Measurements from ENCODE around the gene TGOLN2.

Gene TGOLN2

GRCh38 chr2:85286918-85287317, 40.9 kb downstream of the TGOLN2 start:
- no peak for DNase-seq
- Mint-ChIP-seq H3K4me3 (no peak overlapping the region), H3K36me3 (ENCODE audit: low read depth) (peaks cover 60% of the 10 kb centered on the region), H3K4me1 (peaks cover 46% of the 10 kb centered on the region), H3K27me3 (ENCODE audit: low read depth, poor library complexity) (no peaks in the 10 kb centered on the region), H3K9me3 (no peaks in the 10 kb centered on the region), H3K27ac (peak overlapping the region; percentile 93)
- TF ChIP-seq, protein P1, sequence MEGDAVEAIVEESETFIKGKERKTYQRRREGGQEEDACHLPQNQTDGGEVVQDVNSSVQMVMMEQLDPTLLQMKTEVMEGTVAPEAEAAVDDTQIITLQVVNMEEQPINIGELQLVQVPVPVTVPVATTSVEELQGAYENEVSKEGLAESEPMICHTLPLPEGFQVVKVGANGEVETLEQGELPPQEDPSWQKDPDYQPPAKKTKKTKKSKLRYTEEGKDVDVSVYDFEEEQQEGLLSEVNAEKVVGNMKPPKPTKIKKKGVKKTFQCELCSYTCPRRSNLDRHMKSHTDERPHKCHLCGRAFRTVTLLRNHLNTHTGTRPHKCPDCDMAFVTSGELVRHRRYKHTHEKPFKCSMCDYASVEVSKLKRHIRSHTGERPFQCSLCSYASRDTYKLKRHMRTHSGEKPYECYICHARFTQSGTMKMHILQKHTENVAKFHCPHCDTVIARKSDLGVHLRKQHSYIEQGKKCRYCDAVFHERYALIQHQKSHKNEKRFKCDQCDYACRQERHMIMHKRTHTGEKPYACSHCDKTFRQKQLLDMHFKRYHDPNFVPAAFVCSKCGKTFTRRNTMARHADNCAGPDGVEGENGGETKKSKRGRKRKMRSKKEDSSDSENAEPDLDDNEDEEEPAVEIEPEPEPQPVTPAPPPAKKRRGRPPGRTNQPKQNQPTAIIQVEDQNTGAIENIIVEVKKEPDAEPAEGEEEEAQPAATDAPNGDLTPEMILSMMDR (IDR thresholded peaks at IDR 0.05) = no peak

DNA sequence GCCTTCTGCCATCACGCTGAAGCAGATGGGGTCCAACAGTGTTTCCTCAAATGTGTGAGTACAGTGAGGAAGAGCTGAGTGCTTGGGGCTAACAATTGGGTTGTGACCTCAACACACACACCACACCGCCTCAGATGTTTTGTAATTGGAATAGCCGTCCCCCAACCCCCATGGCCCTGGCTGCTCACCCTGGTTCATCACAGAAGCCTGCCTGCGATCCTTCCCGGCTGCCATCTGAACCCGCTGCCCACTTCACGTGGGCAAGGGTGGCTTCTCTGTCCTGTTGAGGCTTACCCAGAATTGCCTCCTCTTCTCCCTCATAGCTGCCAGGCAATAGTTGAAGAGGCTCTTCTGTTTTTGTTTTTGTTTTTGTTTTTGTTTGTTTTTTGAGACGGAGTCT, 44.1 kb downstream of the TGOLN2 start:
- Mint-ChIP-seq H3K4me3 (no peak overlapping the region), H3K4me1 (peaks cover 71% of the 10 kb centered on the region), H3K27ac (no peak overlapping the region), H3K36me3 (ENCODE audit: low read depth) (peaks cover 37% of the 10 kb centered on the region), H3K27me3 (ENCODE audit: low read depth, poor library complexity) (peaks cover 3% of the 10 kb centered on the region), H3K9me3 (no peaks in the 10 kb centered on the region)
- no peak for DNase-seq
- TF ChIP-seq, protein P1 (IDR thresholded peaks at IDR 0.05) = no peak

- TF ChIP-seq, protein P1 (IDR thresholded peaks at IDR 0.05) = no peak
- H3K27ac Mint-ChIP-seq = peak overlapping the region; percentile 24
- peaks cover 29% of the 10 kb centered on the region for H3K36me3 Mint-ChIP-seq (ENCODE audit: low read depth)
- peaks cover 3% of the 10 kb centered on the region for H3K27me3 Mint-ChIP-seq (ENCODE audit: low read depth, poor library complexity)
- H3K4me3 Mint-ChIP-seq = no peak overlapping the region
- H3K4me1 Mint-ChIP-seq = peaks cover 75% of the 10 kb centered on the region
- H3K9me3 Mint-ChIP-seq = no peaks in the 10 kb centered on the region
- no peak for DNase-seq
Measured at GRCh38 chr2:85282914-85283313, 44.9 kb downstream of the TGOLN2 start.

- Mint-ChIP-seq H3K4me3 (no peak overlapping the region), H3K4me1 (peaks cover 79% of the 10 kb centered on the region), H3K27ac (no peak overlapping the region)
Measured at GRCh38 chr2:85281553-85281952, 46.2 kb downstream of the TGOLN2 start.

DNA sequence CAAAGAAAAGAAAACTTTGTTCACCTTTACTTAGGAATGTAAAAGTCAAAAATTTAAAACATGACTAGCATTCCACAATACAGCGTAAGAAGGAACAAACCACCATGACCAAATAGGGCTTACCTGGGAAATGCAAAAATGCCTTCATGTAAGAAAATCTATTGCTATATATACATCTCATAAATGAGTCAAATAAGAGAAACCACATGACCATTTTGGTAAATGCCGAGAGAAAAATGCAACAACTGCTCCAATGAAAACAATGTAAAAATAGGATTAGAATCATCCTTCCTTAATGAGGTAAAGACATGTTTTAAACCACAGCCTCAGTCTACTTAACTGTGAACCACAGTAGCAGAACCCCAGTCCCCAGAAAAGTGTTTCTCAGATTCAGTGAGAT, 49.4 kb downstream of the TGOLN2 start:
- Mint-ChIP-seq H3K4me1 (peaks cover 81% of the 10 kb centered on the region), H3K4me3 (no peak overlapping the region), H3K27ac (peak overlapping the region; percentile 93), H3K27me3 (ENCODE audit: low read depth, poor library complexity) (peaks cover 6% of the 10 kb centered on the region), H3K9me3 (no peaks in the 10 kb centered on the region), H3K36me3 (ENCODE audit: low read depth) (peaks cover 9% of the 10 kb centered on the region)
- TF ChIP-seq, protein P1 (IDR thresholded peaks at IDR 0.05) = no peak
- DNase-seq = no peak

More at GRCh38 chr2:85281553-85281952, 46.2 kb downstream of the TGOLN2 start:
- peaks cover 21% of the 10 kb centered on the region for H3K36me3 Mint-ChIP-seq (ENCODE audit: low read depth)
- TF ChIP-seq, protein P1 (IDR thresholded peaks at IDR 0.05) = no peak
- peaks cover 3% of the 10 kb centered on the region for H3K27me3 Mint-ChIP-seq (ENCODE audit: low read depth, poor library complexity)
- no peak for DNase-seq
- no peaks in the 10 kb centered on the region for H3K9me3 Mint-ChIP-seq

DNA sequence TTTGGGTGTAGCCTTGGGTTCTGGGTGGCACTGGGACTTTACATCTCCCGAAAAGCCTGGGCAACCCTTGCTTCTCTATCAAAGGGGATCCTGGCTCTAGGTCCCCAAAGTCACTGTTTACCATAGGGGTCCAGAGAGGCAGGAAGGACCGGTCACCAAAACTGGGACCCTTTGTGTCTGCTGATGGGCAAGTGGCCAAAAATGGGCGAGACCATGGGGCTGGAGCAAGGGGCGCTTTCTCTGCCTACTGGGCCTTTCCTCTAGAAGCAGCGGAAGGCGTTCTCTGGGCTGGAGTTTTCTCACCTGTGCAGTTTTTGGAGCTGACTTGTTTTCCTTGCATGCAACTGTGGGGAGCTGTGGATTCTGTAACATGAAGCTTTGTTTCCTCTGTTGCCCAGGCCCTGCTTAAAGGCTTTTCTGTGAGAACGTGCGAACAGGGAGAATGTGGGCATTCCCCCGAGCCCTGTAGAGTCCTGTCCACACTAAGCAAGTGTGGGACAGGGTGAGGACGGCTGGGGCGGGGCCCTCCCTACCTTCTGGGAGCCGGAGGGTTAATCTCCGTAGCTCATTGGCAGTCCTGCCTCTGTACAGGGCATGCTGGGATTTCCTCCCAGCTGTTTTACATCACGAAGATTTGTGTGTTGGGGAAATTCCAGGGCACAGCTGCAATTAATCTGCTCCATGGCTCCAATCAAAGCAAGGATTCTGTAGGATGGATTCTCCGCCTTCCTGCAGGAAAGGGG, 50.2 kb downstream of the TGOLN2 start:
- no peaks in the 10 kb centered on the region for H3K9me3 Mint-ChIP-seq
- H3K27ac Mint-ChIP-seq = peak overlapping the region; percentile 93
- peaks cover 82% of the 10 kb centered on the region for H3K4me1 Mint-ChIP-seq
- peak; percentile 61 for DNase-seq
- peaks cover 7% of the 10 kb centered on the region for H3K36me3 Mint-ChIP-seq (ENCODE audit: low read depth)
- peak overlapping the region; percentile 58 for H3K4me3 Mint-ChIP-seq
- H3K27me3 Mint-ChIP-seq (ENCODE audit: low read depth, poor library complexity) = peaks cover 8% of the 10 kb centered on the region
- TF ChIP-seq, protein P1 (IDR thresholded peaks at IDR 0.05) = no peak

Measured in nephron progenitor cell (in vitro differentiated cells).